GM21390 (cell line): ENCODE results near the gene KPNA4.

Source experiments
- ATAC-seq: cut with Tn5 transposase; IDR thresholded peaks from one replicate; pipeline ENCODE4 v1.9.1; 2021; ENCODE audit not compliant: unreplicated experiment

KPNA4 gene

DNA sequence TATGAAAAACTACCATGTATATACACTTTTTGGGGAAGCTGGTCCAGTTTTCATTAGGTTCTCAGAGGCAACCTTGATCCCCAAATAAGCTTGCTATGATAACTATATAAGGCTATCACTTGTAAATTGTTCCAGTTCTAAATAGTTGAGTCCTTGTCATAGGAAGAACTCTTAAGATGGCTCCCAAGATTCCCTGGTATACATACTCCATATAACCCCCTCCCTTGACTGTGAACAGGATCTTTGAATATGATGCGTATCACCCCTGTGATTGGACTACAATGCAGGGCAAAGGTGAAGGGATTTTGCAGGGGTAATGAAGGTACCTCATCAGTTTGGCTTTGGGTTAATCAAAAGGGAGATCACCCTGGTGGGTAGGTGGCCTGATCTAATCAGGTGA is 67.2 kb downstream of the KPNA4 start:
- ATAC-seq: no peak

- no peak for ATAC-seq
Observed at GRCh38 chr3:160490166-160490565, 75.2 kb downstream of the KPNA4 start.

DNA sequence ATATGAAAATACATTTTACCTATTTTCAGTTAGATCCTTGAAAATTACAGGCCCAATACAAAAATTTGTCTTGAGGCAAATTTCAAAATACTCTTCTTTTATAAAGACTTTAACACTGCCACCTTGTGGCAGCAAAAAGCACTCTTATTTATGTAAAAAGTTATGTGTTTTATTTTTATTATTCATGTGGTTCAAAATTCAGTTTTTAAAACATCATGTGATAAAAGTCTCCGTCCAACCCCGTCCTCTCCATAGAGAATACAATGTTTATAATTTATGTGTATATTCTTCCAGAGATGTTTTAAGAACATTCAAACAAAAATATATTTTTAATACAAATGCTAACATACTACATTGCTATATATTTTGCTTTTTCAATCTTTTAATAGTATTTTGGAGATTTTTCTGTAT is 78.9 kb downstream of the KPNA4 start:
- ATAC-seq: no peak

DNA sequence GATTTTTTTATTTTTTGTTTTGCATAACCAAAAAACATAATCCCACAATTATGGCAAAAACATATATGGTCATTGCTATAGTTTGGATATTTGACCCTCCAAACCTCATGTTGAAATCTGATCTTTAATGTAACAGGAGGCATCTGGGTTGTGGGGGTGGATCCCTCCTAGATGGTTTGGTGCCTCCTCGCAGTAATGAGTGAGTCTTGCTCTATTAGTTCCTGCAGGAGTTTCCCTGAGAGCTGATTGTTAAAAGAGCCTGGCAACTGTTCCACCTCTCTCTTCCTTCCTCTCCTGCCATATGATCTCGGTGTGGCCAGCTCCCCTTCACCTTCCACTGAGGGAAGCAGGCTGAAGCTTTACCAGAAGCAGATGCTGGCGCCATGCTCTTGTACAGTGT is 82.6 kb downstream of the KPNA4 start:
- no peak for ATAC-seq

- no peak for ATAC-seq
Observed at GRCh38 chr3:160481856-160482255, 83.5 kb downstream of the KPNA4 start.

GRCh38 chr3:160480931-160481330 is 84.4 kb downstream of the KPNA4 start:
- no peak for ATAC-seq

DNA sequence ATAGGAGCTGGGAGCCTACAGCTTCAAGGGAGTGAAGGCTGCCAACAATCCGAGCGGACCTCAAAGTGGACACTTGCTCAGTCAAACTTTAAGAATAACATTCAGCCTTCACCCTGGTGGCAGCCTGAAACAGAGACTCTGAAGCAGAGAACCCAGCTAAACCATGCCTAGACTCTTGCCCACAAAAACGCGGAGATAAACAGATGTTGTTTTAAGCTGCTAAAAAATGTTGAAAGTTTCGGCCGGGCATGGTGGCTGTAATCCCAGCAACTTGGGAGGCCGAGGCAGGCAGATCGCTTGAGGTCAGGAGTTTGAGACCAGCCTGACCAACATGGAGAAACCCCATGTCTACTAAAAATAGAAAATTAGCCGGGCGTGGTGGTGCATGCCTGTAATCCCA is 86.0 kb downstream of the KPNA4 start:
- ATAC-seq: no peak

- no peak for ATAC-seq
Observed at GRCh38 chr3:160478338-160478737, 87.0 kb downstream of the KPNA4 start.

GRCh38 chr3:160477750-160478149 is 87.6 kb downstream of the KPNA4 start:
- ATAC-seq: no peak

DNA sequence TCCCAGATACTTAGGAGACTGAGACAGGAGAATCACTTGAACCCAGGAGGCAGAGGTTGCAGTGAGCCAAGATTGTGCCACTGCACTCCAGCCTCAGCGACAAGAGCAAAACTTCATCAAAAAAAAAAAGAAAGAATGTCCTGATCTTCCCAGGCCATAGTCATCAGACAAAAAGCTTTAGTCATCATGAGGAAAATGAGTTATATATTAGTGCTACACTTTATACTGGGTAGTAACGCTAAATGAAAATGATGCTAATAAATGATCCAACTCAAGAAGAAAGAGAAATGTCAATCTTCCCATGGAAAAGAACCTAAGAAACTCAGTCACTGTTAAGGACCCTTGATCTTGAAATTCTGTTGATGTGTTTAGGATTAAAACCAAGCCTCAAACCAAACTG is 89.5 kb downstream of the KPNA4 start:
- no peak for ATAC-seq

GRCh38 chr3:160475153-160475552 is 90.2 kb downstream of the KPNA4 start:
- ATAC-seq: no peak

DNA sequence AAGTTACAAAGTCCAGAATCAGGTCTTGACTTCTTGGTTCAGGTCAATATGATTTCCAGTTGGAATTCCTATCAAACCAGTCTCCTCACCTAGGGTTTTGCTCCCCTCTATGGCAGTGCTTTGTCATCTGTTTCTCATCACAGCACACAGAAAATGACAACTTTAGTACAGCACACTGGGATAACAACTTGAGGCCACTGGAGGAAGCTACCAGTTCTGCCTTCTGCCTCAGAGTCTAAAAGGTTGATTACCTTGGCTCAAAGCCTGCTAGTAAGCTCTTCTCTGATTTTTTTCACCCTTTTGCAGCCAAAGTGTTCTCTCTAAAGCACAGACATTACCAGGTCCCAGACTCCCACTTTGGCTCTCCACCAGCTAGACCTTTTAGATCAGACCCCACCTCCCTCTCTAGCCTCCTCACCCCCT is 90.9 kb downstream of the KPNA4 start:
- ATAC-seq: no peak

DNA sequence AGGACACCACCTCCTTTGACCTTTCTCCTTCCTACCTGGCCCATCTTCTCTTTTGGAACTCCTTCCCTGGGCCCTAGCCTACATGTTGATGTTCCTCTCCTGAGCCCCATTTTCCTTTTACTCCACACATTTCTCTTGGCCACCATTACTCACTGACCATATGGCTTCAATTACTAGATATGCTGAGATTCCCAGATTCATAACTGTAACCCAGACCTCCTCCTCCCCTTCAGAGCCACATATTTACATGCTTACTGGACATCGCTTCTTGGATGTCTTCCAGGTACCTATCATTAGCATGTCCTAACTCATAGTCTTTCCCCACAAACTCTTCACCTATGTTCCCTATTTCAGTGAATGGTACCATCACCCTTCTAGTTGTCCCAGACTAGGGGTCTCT is 91.4 kb downstream of the KPNA4 start:
- ATAC-seq: no peak

DNA sequence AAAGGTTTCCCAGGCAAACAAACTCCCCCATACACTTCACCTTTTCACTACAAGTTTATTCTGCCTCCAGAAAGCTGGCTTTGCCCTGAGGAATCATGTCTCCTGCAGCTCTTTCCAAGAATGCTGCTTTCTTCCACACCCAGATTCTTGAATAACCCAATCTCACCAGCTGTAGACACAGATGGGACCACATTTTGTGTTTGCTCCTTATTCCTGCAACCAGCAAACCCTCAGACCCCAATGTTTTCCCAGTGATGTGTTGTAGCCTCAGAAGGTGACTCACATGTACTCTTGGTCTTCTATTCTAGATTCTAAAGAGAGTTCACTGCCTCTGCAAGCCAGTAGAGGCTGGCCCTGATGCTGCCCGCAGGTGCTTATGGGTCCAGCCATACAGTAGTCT is 92.2 kb downstream of the KPNA4 start:
- no peak for ATAC-seq

GRCh38 chr3:160472344-160472743 is 93.0 kb downstream of the KPNA4 start:
- ATAC-seq: peak; percentile 58

DNA sequence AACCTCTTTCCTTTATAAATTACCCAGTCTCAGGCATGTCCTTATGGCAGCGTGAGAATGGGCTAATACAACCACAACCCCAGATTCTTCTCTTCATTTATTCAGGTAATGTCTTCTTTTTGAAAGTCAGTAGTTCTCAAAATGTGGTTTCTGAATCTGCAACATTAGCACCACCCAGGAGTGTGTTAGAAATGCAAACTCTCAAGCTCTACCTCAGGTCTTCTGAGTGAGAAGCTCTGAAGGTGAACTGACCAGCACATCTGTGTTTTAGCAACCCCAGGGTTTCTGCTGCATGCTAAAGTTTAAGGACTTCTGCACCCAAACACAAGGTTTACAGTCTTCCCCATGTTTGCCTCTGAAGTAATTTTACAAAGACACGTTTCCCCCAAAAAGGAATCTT is 93.5 kb downstream of the KPNA4 start:
- ATAC-seq: no peak

DNA sequence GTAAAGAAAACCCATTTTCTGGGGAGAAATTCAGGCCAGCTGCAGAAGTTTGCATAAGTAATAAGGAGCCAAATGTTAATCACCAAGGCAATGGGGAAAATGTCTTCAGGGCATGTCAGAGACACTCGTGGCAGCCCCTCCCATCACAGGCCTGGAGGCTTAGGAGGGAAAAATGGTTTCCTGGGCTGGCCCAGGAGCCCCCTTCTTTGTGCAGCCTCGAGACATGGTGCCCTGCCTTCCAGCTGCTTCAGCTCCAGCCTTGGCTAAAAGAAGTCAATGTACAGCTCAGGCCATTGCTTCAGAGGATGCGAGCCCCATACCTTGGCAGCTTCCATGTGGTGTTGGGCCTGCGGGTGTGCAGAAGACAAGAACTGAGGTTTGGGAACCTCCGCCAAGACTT is 95.2 kb downstream of the KPNA4 start:
- no peak for ATAC-seq

- no peak for ATAC-seq
Observed at GRCh38 chr3:160464971-160465370, 100.4 kb downstream of the KPNA4 start.

DNA sequence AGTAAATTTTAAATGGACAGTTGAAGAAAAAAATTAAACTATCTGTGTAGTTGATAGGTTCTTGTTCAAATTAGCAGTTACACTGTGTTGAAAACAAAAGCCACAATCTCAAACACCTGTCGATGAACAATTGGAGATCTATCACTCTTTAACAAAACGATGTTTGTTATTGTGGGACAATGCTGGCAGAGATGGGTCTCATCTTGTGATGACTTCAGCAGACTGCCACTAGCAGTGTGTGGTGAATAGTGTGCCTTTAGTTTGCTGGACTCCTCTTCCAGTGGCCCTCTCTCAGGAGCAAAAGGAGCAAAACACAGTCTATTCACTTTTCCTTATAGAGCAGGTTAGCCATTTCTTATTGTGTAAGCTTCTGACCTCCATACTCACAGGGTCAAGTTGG is 101.0 kb downstream of the KPNA4 start:
- ATAC-seq: no peak

- ATAC-seq: no peak
Observed at GRCh38 chr3:160460033-160460432, 105.3 kb downstream of the KPNA4 start.

GRCh38 chr3:160459450-160459970 is 105.9 kb downstream of the KPNA4 start:
- ATAC-seq: no peak

- ATAC-seq: no peak
Observed at GRCh38 chr3:160458151-160458550, 107.2 kb downstream of the KPNA4 start.

GRCh38 chr3:160455846-160456245 is 109.5 kb downstream of the KPNA4 start:
- no peak for ATAC-seq

DNA sequence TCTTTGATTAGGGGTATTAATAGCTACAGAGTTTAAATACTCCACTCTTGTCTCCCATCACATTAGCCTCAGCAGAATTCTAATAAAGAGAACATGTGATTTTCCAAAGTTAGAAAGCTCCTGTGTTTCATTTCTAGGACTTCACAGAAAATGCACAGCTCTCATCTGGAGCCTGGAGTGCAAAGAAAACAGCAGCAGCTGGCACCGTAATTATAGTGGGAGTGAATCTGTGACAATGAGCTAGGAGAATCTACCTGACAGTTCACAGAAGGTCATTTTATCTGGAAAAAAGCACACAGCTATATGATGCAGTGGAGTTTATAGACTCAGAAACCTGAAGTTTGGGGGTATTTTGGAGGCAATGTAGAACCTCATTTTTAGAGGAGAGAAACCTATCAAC is 110.4 kb downstream of the KPNA4 start:
- no peak for ATAC-seq
